ENCODE data around the gene ADD2.

Gene ADD2

GRCh38 chr2:70697603-70698383, 70.2 kb downstream of the ADD2 start:
- no peak for DNase-seq

GRCh38 chr2:70696142-70696541, 71.9 kb downstream of the ADD2 start:
- DNase-seq: no peak

GRCh38 chr2:70692256-70692655, 75.7 kb downstream of the ADD2 start:
- DNase-seq: no peak

- DNase-seq: no peak
Observed at GRCh38 chr2:70691497-70692140, 76.4 kb downstream of the ADD2 start.

- no peak for DNase-seq
Observed at GRCh38 chr2:70690846-70691245, 77.2 kb downstream of the ADD2 start.

GRCh38 chr2:70688427-70688826, 79.6 kb downstream of the ADD2 start:
- no peak for DNase-seq

GRCh38 chr2:70687461-70687795, 80.6 kb downstream of the ADD2 start:
- no peak for DNase-seq

GRCh38 chr2:70686577-70687460, 81.2 kb downstream of the ADD2 start:
- DNase-seq: no peak

- no peak for DNase-seq
Observed at GRCh38 chr2:70685771-70686171, 82.2 kb downstream of the ADD2 start.

- no peak for DNase-seq
Observed at GRCh38 chr2:70684846-70685622, 83.0 kb downstream of the ADD2 start.

- no peak for DNase-seq
Observed at GRCh38 chr2:70683455-70683854, 84.5 kb downstream of the ADD2 start.

- no peak for DNase-seq
Observed at GRCh38 chr2:70680735-70681134, 87.3 kb downstream of the ADD2 start.

GRCh38 chr2:70679259-70679658, 88.7 kb downstream of the ADD2 start:
- DNase-seq: no peak

- DNase-seq: no peak
Observed at GRCh38 chr2:70678576-70679143, 89.3 kb downstream of the ADD2 start.

- no peak for DNase-seq
Observed at GRCh38 chr2:70676301-70677035, 91.5 kb downstream of the ADD2 start.

GRCh38 chr2:70675862-70676261, 92.1 kb downstream of the ADD2 start:
- no peak for DNase-seq

- no peak for DNase-seq
Observed at GRCh38 chr2:70674636-70675430, 93.2 kb downstream of the ADD2 start.

- DNase-seq: no peak
Observed at GRCh38 chr2:70673041-70673647, 94.9 kb downstream of the ADD2 start.

- no peak for DNase-seq
Observed at GRCh38 chr2:70671092-70671675, 96.8 kb downstream of the ADD2 start.

- no peak for DNase-seq
Observed at GRCh38 chr2:70670626-70671025, 97.4 kb downstream of the ADD2 start.
